GM12878 (cell line): ENCODE results near the gene HSPA4. TPM values are rescaled to one million over a fixed set of nuclear protein-coding genes. Genes with fewer than 3 reads are reported as not detected.

ENCODE experiments used
- CHD1 ChIP-seq: IDR thresholded peaks from 2 replicates; pipeline ENCODE4 v1.6.1; 2012; ENCODE audit warnings: low read depth, low read length, improper control_type of control experiment
- FOXM1 ChIP-seq: IDR thresholded peaks from 2 replicates; pipeline ENCODE4 v1.6.1; 2012; ENCODE audit warnings: low read depth, mild to moderate bottlenecking, inconsistent platforms, low read length, moderate library complexity
- HDGF ChIP-seq: fragments of 450-650 bp; IDR thresholded peaks from 2 replicates; pipeline ENCODE4 v1.6.1; 2016; ENCODE audit warnings: antibody characterized with exemption
- MTA3 ChIP-seq: IDR thresholded peaks from 2 replicates; pipeline ENCODE4 v1.6.1; 2012; ENCODE audit warnings: low read length, inconsistent platforms, borderline replicate concordance
- NBN ChIP-seq: fragments of 450-650 bp; IDR thresholded peaks from 2 replicates; pipeline ENCODE4 v1.6.1; 2016
- POLR2AphosphoS5 ChIP-seq: IDR thresholded peaks from 2 replicates; pipeline ENCODE4 v1.6.1; 2011; ENCODE audit warnings: mild to moderate bottlenecking, low read length, inconsistent platforms
- SMAD5 ChIP-seq: IDR thresholded peaks from 2 replicates; pipeline ENCODE4 v1.6.1; 2016; ENCODE audit warnings: antibody characterized with exemption, low read depth
- polyA plus RNA-seq, 11 experiments: library from polyadenylated mRNA; depleted of rRNA in 4 of 11; unstranded in 6 of 11; stranded (reverse) in 5 of 11; fragments of >200 nt; fragmentation: Nextera tagmentation in 4 of 11; fragmentation: Illumina TruSeq in 1 of 11; extraction: Ambion mirVana in 4 of 11; extraction: Trizol in 1 of 11; gene quantifications; 1 replicate in 1 of 11; 2 replicates in 10 of 11; pipeline versions ENCODE4 v1.2.1 to v1.2.3, GENCODE V29; 2011 to 2016; ENCODE audit warnings: inconsistent platforms in 2 of 11, missing spikeins in 2 of 11, low read depth in 1 of 11
- total RNA-seq, 4 experiments: library from RNA; depleted of rRNA in 3 of 4; stranded (reverse); fragments of >200 nt in 3 of 4; fragmentation: Illumina TruSeq in 1 of 4; extraction: Trizol in 1 of 4; gene quantifications; 2 replicates each; pipeline versions ENCODE4 v1.2.1 to v1.2.3, GENCODE V29; 2013 to 2021
- TF ChIP-seq, protein P1 (sequence below): fragments of 450-650 bp; IDR thresholded peaks from 2 replicates; pipeline ENCODE4 v1.6.1; 2016; ENCODE audit warnings: mild to moderate bottlenecking, moderate library complexity, borderline replicate concordance
- TF ChIP-seq, protein P2 (sequence below): IDR thresholded peaks from 2 replicates; pipeline ENCODE4 v1.6.1; 2011; ENCODE audit warnings: low read depth, mild to moderate bottlenecking, low read length, moderate library complexity, borderline replicate concordance; ENCODE audit errors: extremely low read depth
- TF ChIP-seq, protein P3 (sequence below): IDR thresholded peaks from 2 replicates; pipeline ENCODE4 v1.6.1; 2011; ENCODE audit warnings: borderline replicate concordance, low read depth, mild to moderate bottlenecking, moderate library complexity, low read length; ENCODE audit not compliant: insufficient read depth, poor library complexity, severe bottlenecking
- TF ChIP-seq, protein P4 (sequence below): fragments of 450-650 bp; IDR thresholded peaks from 2 replicates; pipeline ENCODE4 v1.6.1; 2017; ENCODE audit warnings: mild to moderate bottlenecking

The HSPA4 gene
- total and polyA plus RNA-seq, 10 of the 15 experiments (the other 5 are each of a cell fraction or from before 2014, with no cell fraction given), result 61.6 to 234 (median 116) TPM

DNA sequence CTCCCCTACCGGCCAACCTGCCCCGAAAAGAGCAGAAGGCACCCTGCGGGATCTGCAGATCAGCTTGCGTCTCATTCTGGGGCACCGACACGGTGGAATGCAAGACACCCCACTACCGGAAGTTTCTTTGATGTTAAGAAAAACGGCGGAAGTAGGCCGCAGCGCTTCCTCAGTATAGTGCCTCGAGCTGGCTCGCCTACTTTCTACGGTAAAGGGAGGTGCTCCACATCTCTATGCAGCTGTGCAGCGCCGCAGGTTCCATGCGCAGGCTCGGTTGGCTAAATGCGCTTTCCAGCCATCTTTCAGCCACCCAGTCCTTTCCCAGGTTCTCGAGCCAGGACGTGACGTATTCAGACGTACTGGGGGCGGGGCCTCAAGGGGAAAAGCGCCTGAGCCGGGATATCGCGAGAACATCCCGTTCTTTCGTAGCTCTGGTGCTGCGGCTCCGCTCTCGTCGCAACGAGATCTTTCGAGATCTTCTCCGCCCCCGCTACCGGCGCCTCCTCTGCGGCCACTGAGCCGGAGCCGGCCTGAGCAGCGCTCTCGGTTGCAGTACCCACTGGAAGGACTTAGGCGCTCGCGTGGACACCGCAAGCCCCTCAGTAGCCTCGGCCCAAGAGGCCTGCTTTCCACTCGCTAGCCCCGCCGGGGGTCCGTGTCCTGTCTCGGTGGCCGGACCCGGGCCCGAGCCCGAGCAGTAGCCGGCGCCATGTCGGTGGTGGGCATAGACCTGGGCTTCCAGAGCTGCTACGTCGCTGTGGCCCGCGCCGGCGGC lies at the start of gene HSPA4 (continued):
- TF ChIP-seq, protein P1, sequence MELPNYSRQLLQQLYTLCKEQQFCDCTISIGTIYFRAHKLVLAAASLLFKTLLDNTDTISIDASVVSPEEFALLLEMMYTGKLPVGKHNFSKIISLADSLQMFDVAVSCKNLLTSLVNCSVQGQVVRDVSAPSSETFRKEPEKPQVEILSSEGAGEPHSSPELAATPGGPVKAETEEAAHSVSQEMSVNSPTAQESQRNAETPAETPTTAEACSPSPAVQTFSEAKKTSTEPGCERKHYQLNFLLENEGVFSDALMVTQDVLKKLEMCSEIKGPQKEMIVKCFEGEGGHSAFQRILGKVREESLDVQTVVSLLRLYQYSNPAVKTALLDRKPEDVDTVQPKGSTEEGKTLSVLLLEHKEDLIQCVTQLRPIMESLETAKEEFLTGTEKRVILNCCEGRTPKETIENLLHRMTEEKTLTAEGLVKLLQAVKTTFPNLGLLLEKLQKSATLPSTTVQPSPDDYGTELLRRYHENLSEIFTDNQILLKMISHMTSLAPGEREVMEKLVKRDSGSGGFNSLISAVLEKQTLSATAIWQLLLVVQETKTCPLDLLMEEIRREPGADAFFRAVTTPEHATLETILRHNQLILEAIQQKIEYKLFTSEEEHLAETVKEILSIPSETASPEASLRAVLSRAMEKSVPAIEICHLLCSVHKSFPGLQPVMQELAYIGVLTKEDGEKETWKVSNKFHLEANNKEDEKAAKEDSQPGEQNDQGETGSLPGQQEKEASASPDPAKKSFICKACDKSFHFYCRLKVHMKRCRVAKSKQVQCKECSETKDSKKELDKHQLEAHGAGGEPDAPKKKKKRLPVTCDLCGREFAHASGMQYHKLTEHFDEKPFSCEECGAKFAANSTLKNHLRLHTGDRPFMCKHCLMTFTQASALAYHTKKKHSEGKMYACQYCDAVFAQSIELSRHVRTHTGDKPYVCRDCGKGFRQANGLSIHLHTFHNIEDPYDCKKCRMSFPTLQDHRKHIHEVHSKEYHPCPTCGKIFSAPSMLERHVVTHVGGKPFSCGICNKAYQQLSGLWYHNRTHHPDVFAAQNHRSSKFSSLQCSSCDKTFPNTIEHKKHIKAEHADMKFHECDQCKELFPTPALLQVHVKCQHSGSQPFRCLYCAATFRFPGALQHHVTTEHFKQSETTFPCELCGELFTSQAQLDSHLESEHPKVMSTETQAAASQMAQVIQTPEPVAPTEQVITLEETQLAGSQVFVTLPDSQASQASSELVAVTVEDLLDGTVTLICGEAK, result peak; percentile 93
- TF ChIP-seq SMAD5, result peak; percentile 95
- TF ChIP-seq POLR2AphosphoS5, result peak; percentile 99
- 0 out of 2 replicates have a peak, but pooled peaks have one; percentile 10 for TF ChIP-seq FOXM1
- TF ChIP-seq HDGF, result peak; percentile 41
- TF ChIP-seq, protein P2, sequence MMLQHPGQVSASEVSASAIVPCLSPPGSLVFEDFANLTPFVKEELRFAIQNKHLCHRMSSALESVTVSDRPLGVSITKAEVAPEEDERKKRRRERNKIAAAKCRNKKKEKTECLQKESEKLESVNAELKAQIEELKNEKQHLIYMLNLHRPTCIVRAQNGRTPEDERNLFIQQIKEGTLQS, result no peak
- TF ChIP-seq, protein P3, sequence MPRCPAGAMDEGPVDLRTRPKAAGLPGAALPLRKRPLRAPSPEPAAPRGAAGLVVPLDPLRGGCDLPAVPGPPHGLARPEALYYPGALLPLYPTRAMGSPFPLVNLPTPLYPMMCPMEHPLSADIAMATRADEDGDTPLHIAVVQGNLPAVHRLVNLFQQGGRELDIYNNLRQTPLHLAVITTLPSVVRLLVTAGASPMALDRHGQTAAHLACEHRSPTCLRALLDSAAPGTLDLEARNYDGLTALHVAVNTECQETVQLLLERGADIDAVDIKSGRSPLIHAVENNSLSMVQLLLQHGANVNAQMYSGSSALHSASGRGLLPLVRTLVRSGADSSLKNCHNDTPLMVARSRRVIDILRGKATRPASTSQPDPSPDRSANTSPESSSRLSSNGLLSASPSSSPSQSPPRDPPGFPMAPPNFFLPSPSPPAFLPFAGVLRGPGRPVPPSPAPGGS, result no peak
- no peak for TF ChIP-seq CHD1
- TF ChIP-seq NBN, result peak; percentile 85; the same call in 1 of the 2 replicates
- no peak; the same call in 1 of the 2 replicates for TF ChIP-seq MTA3
- TF ChIP-seq, protein P4, sequence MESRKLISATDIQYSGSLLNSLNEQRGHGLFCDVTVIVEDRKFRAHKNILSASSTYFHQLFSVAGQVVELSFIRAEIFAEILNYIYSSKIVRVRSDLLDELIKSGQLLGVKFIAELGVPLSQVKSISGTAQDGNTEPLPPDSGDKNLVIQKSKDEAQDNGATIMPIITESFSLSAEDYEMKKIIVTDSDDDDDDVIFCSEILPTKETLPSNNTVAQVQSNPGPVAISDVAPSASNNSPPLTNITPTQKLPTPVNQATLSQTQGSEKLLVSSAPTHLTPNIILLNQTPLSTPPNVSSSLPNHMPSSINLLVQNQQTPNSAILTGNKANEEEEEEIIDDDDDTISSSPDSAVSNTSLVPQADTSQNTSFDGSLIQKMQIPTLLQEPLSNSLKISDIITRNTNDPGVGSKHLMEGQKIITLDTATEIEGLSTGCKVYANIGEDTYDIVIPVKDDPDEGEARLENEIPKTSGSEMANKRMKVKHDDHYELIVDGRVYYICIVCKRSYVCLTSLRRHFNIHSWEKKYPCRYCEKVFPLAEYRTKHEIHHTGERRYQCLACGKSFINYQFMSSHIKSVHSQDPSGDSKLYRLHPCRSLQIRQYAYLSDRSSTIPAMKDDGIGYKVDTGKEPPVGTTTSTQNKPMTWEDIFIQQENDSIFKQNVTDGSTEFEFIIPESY, result no peak
